CD4-positive, alpha-beta T cell (primary cell): ENCODE measurements around the gene DNAJB6. TPM values are rescaled to one million over a fixed set of nuclear protein-coding genes. Genes with fewer than 3 reads are reported as not detected.

ENCODE experiments used
- ATAC-seq: fragments of 200-7000 bp; cut with Tn5 transposase; one replicate; pipeline ENCODE4 v1.10.0; 2022; ENCODE audit warnings: mild to moderate bottlenecking; ENCODE audit not compliant: poor library complexity
- CTCF ChIA-PET: fragments of 350-600 bp; sonication (Branson Sonifier 250); formaldehyde crosslinking; loops from one replicate; lab custom pipeline; 2021; ENCODE audit warnings: antibody characterized with exemption, inconsistent platforms; lab: Charles Lee
- POLR2A ChIA-PET: fragments of 350-600 bp; sonication (Branson Sonifier 250); formaldehyde crosslinking; loops from one replicate; lab custom pipeline; 2021; ENCODE audit warnings: antibody characterized with exemption, inconsistent platforms; lab: Charles Lee
- DNase-seq, 14 experiments: peaks; one replicate each; pipeline ENCODE4 v3.0.0-alpha.2; 2013 to 2020; ENCODE audit warnings: mixed read lengths in 2 of 14
- H3K27ac ChIP-seq, 2 donors: one replicate each; pipeline versions ENCODE4 v1.5.1 to v1.7.0; 2013; ENCODE audit warnings: low read length in 2 of 2, low read depth in 1 of 2, mild to moderate bottlenecking in 1 of 2
- H3K27me3 ChIP-seq, 2 experiments: 1 replicate in 1 of 2; 2 replicates in 1 of 2; pipeline versions ENCODE4 v1.6.1 to v1.7.0; 2013; ENCODE audit warnings: low read length in 2 of 2, control low read depth in 1 of 2, mild to moderate bottlenecking in 1 of 2, moderate library complexity in 1 of 2; ENCODE audit not compliant: insufficient read depth in 2 of 2, control insufficient read depth in 1 of 2
- H3K36me3 ChIP-seq: one replicate; pipeline ENCODE4 v1.6.1; 2013; ENCODE audit warnings: low read length, control low read depth; ENCODE audit not compliant: insufficient read depth
- H3K4me1 ChIP-seq: one replicate; pipeline ENCODE4 v1.6.1; 2013; ENCODE audit warnings: low read length, control low read depth; ENCODE audit not compliant: insufficient read depth
- H3K4me3 ChIP-seq: one replicate; pipeline ENCODE4 v1.5.1; 2013; ENCODE audit warnings: mild to moderate bottlenecking, low read length, moderate library complexity
- H3K9me3 ChIP-seq, 2 experiments: 1 replicate in 1 of 2; 2 replicates in 1 of 2; pipeline versions ENCODE4 v1.6.1 to v1.7.0; 2013; ENCODE audit warnings: low read length in 2 of 2, mild to moderate bottlenecking in 2 of 2, control low read depth in 1 of 2, moderate library complexity in 1 of 2; ENCODE audit not compliant: control insufficient read depth in 1 of 2, insufficient read depth in 1 of 2
- H3K27ac Mint-ChIP-seq: one replicate; pipeline ENCODE4 v1.8.0; 2020; ENCODE audit warnings: mixed read lengths
- H3K27me3 Mint-ChIP-seq: one replicate; pipeline ENCODE4 v1.8.0; 2021; ENCODE audit warnings: mixed read lengths
- H3K36me3 Mint-ChIP-seq: one replicate; pipeline ENCODE4 v1.8.0; 2021; ENCODE audit warnings: low read depth, mixed read lengths
- H3K4me1 Mint-ChIP-seq: one replicate; pipeline ENCODE4 v1.8.0; 2021; ENCODE audit warnings: low read depth, mixed read lengths
- H3K4me3 Mint-ChIP-seq: one replicate; pipeline ENCODE4 v1.8.0; 2020; ENCODE audit warnings: mild to moderate bottlenecking, mixed read lengths
- H3K9me3 Mint-ChIP-seq: one replicate; pipeline ENCODE4 v1.8.0; 2020; ENCODE audit warnings: mixed read lengths
- CTCF ChIP-seq: fragments of 200-600 bp; IDR thresholded peaks from one replicate; pipeline ENCODE4 v1.8.0; 2022; ENCODE audit warnings: antibody characterized with exemption, mild to moderate bottlenecking
- intact Hi-C, 2 experiments: fragments of 100-400 bp; cut with DNase I in 1 of 2; cut with micrococcal nuclease in 1 of 2; formaldehyde crosslinking; loops; one replicate each; pipeline versions ENCODE4 v1.15.1 to v1.9.0; 2023 to 2025; cut with DNase I, micrococcal nuclease
- total RNA-seq, 174 experiments: library from RNA in 2 of 174; stranded (reverse) in 2 of 174; gene quantifications; one replicate each; pipeline ENCODE4 v1.2.3 and lab custom pipeline; 2021 to 2026

The DNAJB6 gene
- total RNA-seq, 2 experiments from 2014 or later: 232 to 242 TPM

- Histone ChIP-seq H3K4me1 (peaks cover 18% of the 10 kb centered on the region), H3K4me3 (no peak overlapping the region), H3K9me3 (no peaks in the 10 kb centered on the region), H3K36me3 (peaks cover 38% of the 10 kb centered on the region), H3K27me3 (no peaks in the 10 kb centered on the region), H3K27ac (no peak overlapping the region)
- CTCF ChIA-PET: no interaction called here
- Mint-ChIP-seq H3K36me3 (peaks cover 48% of the 10 kb centered on the region), H3K4me3 (no peak overlapping the region), H3K9me3 (no peaks in the 10 kb centered on the region), H3K27ac (no peak overlapping the region), H3K27me3 (no peaks in the 10 kb centered on the region), H3K4me1 (peaks cover 40% of the 10 kb centered on the region)
- intact Hi-C loops: no loop called here
- TF ChIP-seq CTCF: no peak
- POLR2A ChIA-PET: no interaction called here
- ATAC-seq (no peak), DNase-seq (no peak)
Measured at GRCh38 chr7:157400171-157400860, 63.5 kb downstream of the DNAJB6 start.

DNA sequence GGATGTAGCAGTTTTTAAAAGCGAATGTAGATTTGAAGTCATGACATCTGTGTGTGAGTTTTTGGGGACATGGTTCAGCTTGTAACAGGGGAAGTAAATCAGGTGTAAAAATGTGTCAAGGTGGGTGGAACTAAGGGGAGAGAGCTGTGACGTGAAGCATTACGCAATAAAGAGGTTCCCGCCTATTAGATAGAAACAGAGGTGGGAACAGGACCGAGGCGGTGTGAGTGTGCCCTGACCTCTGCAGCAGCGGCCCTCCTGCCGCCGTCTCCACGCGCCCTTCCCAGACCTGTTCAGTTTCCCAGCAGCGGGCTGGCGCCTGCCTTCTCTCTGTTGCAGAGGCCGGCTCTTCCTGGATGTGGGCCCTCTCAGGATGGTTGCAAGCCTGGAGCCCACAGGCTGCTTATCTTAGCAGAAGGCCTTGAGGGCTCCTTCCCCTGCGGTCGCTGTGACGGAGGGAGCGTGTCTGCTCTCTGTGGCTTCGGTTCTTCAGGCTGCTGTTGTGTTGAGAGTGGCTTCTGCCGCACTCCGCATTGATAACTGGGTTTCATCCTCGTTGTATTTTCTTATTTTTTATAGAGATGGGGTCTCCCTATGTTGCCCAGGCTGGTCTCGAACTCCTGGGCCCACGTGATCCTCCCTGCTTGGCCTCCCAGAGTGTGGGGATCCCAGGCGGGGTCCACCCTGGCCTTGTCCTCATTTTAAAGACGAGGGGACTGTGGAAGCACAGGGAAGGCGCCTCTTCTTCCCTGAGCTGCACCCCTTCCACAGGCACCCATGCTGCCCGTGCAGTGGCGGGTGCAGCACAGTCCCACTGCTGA is 65.0 kb downstream of the DNAJB6 start:
- ChIA-PET POLR2A (no interaction called here), CTCF (no interaction called here)
- peaks cover 48% of the 10 kb centered on the region for H3K36me3 Mint-ChIP-seq
- peaks cover 41% of the 10 kb centered on the region for H3K4me1 Mint-ChIP-seq
- no peak overlapping the region for H3K27ac ChIP-seq
- no peaks in the 10 kb centered on the region for H3K9me3 ChIP-seq
- H3K4me3 Mint-ChIP-seq: no peak overlapping the region
- no peaks in the 10 kb centered on the region for H3K27me3 Mint-ChIP-seq
- no peak for TF ChIP-seq CTCF
- H3K4me1 ChIP-seq: peaks cover 18% of the 10 kb centered on the region
- ATAC-seq (no peak), DNase-seq (no peak)
- peaks cover 39% of the 10 kb centered on the region for H3K36me3 ChIP-seq
- intact Hi-C loops: no loop called here
- H3K27ac Mint-ChIP-seq: no peak overlapping the region
- H3K4me3 ChIP-seq: no peak overlapping the region
- no peaks in the 10 kb centered on the region for H3K9me3 Mint-ChIP-seq
- H3K27me3 ChIP-seq: no peaks in the 10 kb centered on the region

DNA sequence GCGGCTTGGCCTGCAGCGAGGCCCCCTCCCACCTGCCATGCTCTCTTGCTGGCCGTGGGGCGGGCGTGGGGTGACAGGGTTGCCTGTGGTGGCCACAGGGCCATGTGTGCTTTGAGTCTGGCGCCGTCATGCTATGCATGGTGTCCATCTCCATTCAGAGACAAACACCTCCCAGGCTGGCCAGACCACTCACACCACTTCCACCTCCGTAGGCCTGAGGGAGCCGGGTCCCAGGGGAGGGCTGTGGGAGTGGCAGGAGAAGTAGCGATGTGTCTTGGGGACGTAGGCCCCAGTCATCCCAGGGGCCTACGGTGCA is 65.5 kb downstream of the DNAJB6 start:
- H3K27ac ChIP-seq: no peak overlapping the region
- POLR2A ChIA-PET: no interaction called here
- no peaks in the 10 kb centered on the region for H3K27me3 Mint-ChIP-seq
- H3K9me3 ChIP-seq: no peaks in the 10 kb centered on the region
- H3K4me3 ChIP-seq: no peak overlapping the region
- peaks cover 40% of the 10 kb centered on the region for H3K4me1 Mint-ChIP-seq
- no peak for DNase-seq
- H3K27ac Mint-ChIP-seq: no peak overlapping the region
- intact Hi-C loops: no loop called here
- H3K36me3 ChIP-seq: peaks cover 35% of the 10 kb centered on the region
- no peak for TF ChIP-seq CTCF
- CTCF ChIA-PET: no interaction called here
- peaks cover 45% of the 10 kb centered on the region for H3K36me3 Mint-ChIP-seq
- H3K9me3 Mint-ChIP-seq: no peaks in the 10 kb centered on the region
- H3K4me3 Mint-ChIP-seq: no peak overlapping the region
- peaks cover 18% of the 10 kb centered on the region for H3K4me1 ChIP-seq
- no peak for ATAC-seq
- H3K27me3 ChIP-seq: no peaks in the 10 kb centered on the region
